Activated CD4-positive, alpha-beta T cell treated with anti-CD3 and anti-CD28 coated beads, Interleukin-2, amount 10 ng/mL, durations not matched to agents 7 days and 5 days (primary cell): Measurements from ENCODE around the gene IRAK2. TPM values are rescaled to one million over a fixed set of nuclear protein-coding genes. Genes with fewer than 3 reads are reported as not detected.

ENCODE experiments used
- CTCF ChIA-PET: fragments of 350-600 bp; sonication (Branson Sonifier 250); formaldehyde crosslinking; loops from one replicate; lab custom pipeline; 2021; ENCODE audit warnings: antibody characterized with exemption; lab: Charles Lee
- POLR2A ChIA-PET: fragments of 350-600 bp; sonication (Branson Sonifier 250); formaldehyde crosslinking; loops from one replicate; lab custom pipeline; 2021; ENCODE audit warnings: antibody characterized with exemption; lab: Charles Lee
- DNase-seq: peaks from one replicate; pipeline ENCODE4 v3.0.0-alpha.2; 2020
- H3K27ac Mint-ChIP-seq: one replicate; pipeline ENCODE4 v1.8.0; 2021; ENCODE audit warnings: mild to moderate bottlenecking, moderate library complexity, mixed read lengths
- H3K27me3 Mint-ChIP-seq: one replicate; pipeline ENCODE4 v1.8.0; 2021; ENCODE audit warnings: mixed read lengths
- H3K36me3 Mint-ChIP-seq: one replicate; pipeline ENCODE4 v1.8.0; 2021; ENCODE audit warnings: low read depth, mixed read lengths
- H3K4me1 Mint-ChIP-seq: one replicate; pipeline ENCODE4 v1.8.0; 2021; ENCODE audit warnings: mixed read lengths
- H3K4me3 Mint-ChIP-seq: one replicate; pipeline ENCODE4 v1.8.0; 2021; ENCODE audit warnings: mild to moderate bottlenecking, moderate library complexity, mixed read lengths
- H3K9me3 Mint-ChIP-seq: one replicate; pipeline ENCODE4 v1.8.0; 2021; ENCODE audit warnings: mixed read lengths
- total RNA-seq, 2 experiments: library from RNA; stranded (reverse); gene quantifications; one replicate each; pipeline ENCODE4 v1.2.3, GENCODE V29; 2021

Gene IRAK2
- total RNA-seq, 2 experiments from 2014 or later = 1.6 to 1.9 TPM

DNA sequence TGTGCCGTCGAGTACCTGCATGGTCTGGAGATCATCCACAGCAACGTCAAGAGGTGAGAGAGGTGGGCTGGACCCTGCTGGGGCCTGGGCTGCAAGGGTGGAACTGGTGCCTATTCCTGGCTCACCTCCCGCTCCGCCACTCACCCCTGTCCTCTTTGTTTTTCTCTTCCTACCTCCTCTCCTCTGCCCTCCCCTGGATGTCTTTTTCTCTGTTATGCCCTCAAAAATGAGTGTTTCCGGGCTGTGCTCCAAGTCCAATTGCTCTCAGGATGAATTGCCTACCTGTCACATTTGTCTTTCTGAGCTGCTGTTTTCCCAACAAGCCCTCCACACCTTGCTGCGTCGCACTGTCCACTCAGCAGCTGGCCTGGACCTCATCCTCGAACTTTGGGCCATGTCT is 55.0 kb downstream of the IRAK2 start:
- Mint-ChIP-seq H3K4me3 (no peak overlapping the region), H3K27me3 (no peaks in the 10 kb centered on the region), H3K27ac (no peak overlapping the region)

DNA sequence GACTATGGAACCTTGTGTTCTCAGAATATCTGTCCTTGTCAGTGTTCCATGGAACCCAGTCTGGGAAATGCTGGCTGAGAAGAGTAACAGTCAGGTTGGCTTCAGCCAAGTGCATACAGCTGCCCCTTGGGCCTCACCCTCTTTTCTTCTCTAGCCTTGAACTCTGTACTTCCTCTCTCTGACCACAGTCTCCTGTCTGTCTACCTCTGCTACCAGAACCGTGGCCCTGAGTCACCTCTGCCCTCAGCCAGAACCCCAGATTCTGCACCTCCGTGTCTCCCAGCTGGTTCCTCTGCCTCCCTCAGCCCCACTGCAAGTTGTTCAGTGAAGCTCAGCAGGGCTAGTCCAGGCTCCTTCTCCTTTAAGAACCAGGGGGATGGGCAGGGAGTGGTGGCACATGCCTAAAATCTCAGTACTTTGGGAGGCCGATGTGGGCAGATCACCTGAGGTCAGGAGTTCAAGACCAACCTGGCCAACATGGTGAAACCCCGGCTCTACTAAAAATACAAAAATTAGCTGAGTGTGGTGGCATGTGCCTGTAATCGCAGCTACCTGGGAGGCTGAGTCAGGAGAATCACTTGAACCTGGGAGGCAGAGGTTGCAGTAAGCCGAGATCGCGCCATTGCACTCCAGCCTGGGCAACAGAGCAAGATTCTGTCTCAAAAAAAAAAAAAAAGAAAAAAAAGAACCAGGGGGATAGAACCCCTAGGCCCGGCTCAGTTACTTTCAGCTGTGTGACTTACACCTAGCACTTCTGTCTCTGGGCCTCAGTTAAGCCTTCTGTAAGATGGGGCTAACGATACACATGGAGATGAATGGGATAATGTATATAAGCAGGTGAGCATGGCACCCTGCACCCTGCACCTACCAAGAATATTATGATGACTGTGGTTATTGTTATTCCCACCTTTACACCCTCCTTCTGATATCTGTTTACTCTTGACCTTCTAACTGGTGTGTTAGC is 59.2 kb downstream of the IRAK2 start:
- Mint-ChIP-seq H3K36me3 (peaks cover 25% of the 10 kb centered on the region), H3K4me3 (peak overlapping the region; percentile 21), H3K27ac (peak overlapping the region; percentile 78), H3K4me1 (peaks cover 79% of the 10 kb centered on the region), H3K9me3 (no peaks in the 10 kb centered on the region), H3K27me3 (no peaks in the 10 kb centered on the region)
- ChIA-PET POLR2A (interaction anchor here (1.0 to 1.3 kb wide), 2 partner anchors 32 to 66 kb away, joined by 3 to 4 read pairs; no protein-coding TSS in a partner anchor), CTCF (interaction anchor here (0.6 to 2.9 kb wide), 17 partner anchors 9 to 282 kb away, joined by 3 to 10 read pairs (median 4); partner anchors contain the start of genes TATDN2 and VHL)
- DNase-seq = peak; percentile 63

More for the DNA sequence above, 55.0 kb downstream of the IRAK2 start:
- peaks cover 4% of the 10 kb centered on the region for H3K9me3 Mint-ChIP-seq
- no peak for DNase-seq
- CTCF ChIA-PET = interaction anchor here (1.2 to 1.7 kb wide), 4 partner anchors 25 to 72 kb away, joined by 3 to 6 read pairs (median 4); no protein-coding TSS in a partner anchor
- peaks cover 38% of the 10 kb centered on the region for H3K36me3 Mint-ChIP-seq
- POLR2A ChIA-PET = interaction anchor here (0.6 kb wide), 1 partner anchor 8 kb away, joined by 3 read pairs; no protein-coding TSS in a partner anchor
- peaks cover 51% of the 10 kb centered on the region for H3K4me1 Mint-ChIP-seq

DNA sequence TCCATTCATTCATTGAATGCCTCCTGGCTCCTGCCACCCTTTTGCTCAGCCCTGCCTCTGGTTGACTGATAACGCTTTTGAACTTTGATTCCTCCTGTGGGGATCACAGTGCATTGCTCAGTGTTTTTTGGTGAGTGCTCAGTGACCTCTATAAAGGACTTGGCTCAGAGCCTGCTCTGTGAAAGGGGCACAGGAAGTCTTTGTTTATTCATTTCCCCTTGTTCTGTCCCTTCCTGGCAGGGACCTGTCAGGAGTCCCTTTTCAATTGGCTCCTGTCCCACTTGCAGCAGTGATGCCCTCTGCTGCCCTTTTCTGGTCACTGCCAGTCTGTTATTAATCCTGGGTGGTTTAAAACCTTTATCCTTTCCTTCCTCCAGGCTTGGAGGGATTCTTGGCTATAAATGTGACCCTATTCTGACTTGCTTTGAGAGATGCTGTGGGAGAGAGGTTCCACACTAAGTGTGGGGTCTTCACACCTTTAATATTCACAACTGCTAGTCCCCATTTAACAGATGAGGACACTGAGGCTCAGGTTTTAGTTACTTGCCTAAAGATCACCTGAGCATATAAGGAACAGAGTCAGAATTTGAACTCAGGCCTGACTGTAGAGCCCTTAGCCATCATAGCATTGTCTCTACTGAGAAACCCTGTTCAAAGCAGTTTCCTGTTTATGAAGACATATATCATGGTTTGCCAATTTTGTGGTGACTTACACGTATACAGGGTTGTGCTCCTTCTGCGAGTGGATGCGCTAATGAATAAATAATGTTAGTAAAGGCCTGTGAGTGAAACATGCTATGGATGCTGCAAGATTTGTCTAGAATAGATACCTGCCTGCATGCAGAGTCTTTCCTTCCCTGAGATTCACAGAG is 60.3 kb downstream of the IRAK2 start:
- H3K36me3 Mint-ChIP-seq = peaks cover 22% of the 10 kb centered on the region
- POLR2A ChIA-PET = no interaction called here
- peak overlapping the region; percentile 81 for H3K27ac Mint-ChIP-seq
- H3K27me3 Mint-ChIP-seq = no peaks in the 10 kb centered on the region
- CTCF ChIA-PET = interaction anchor here (2.3 kb wide), 1 partner anchor 9 kb away, joined by 9 read pairs; no protein-coding TSS in a partner anchor
- H3K9me3 Mint-ChIP-seq = no peaks in the 10 kb centered on the region
- peaks cover 78% of the 10 kb centered on the region for H3K4me1 Mint-ChIP-seq
- no peak overlapping the region for H3K4me3 Mint-ChIP-seq
- DNase-seq = peak; percentile 71

DNA sequence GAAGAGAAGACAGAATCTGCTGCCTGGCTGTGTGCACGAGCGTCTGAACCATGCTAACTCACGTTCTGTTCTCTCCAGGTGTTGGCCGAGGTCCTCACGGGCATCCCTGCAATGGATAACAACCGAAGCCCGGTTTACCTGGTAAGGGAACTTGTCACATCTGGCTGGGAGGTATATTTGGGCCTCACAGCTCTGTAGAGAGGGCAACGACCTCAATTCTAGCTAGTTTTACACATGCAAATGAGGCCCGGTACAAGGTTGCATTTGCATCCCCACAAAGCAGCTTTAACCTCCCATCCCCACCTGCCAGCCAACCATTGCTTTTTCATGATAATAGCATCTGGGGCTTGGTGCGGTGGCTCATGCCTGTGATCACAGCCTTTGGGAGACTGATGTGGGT is 61.6 kb downstream of the IRAK2 start:
- no peak for DNase-seq
- Mint-ChIP-seq H3K27ac (no peak overlapping the region), H3K36me3 (peaks cover 16% of the 10 kb centered on the region), H3K4me3 (no peak overlapping the region), H3K27me3 (no peaks in the 10 kb centered on the region), H3K9me3 (no peaks in the 10 kb centered on the region), H3K4me1 (peaks cover 68% of the 10 kb centered on the region)
- ChIA-PET POLR2A (no interaction called here), CTCF (interaction anchor here (1.4 kb wide), 1 partner anchor 42 kb away, joined by 3 read pairs; no protein-coding TSS in a partner anchor)

DNA sequence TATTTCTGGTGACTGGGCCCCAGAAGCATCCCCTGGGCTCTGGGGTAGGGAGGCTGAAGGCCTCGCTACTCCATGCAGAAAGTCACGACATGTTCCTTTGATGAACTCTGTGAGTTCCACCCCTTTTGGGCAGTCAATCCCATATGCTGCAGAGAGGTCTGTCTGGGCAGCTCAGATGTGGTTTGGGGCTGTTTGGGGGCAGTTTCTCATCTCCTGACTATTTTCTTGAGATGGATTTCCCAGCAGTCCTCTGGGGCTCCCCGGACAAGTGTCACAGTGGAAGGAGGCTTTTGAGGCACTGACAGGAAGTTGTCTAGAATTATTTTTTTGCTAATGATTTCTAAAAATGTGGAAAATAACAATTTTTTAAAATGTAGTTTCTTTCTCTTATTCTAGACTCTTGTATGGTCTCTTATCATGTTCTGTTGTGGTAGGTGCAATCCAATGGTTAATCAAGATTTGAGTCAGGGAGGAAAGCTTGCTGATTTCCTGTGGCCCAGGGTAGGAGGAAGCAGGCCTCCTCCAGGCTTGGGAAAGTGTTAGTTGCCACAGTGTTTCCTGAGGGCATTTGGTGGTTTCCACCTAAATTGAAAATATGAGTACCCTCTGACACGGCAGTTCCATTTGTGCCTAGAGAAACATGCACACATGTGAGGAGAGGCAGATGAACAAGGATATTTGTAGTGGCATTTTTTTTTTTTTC is 63.7 kb downstream of the IRAK2 start:
- Mint-ChIP-seq H3K4me1 (peaks cover 54% of the 10 kb centered on the region), H3K27ac (peak overlapping the region; percentile 80), H3K4me3 (peak overlapping the region; percentile 18), H3K27me3 (no peaks in the 10 kb centered on the region), H3K9me3 (no peaks in the 10 kb centered on the region), H3K36me3 (peaks cover 8% of the 10 kb centered on the region)
- ChIA-PET POLR2A (no interaction called here), CTCF (interaction anchor here (0.9 to 1.0 kb wide), 2 partner anchors 36 to 38 kb away, joined by 3 read pairs; no protein-coding TSS in a partner anchor)
- peak; percentile 35 for DNase-seq

DNA sequence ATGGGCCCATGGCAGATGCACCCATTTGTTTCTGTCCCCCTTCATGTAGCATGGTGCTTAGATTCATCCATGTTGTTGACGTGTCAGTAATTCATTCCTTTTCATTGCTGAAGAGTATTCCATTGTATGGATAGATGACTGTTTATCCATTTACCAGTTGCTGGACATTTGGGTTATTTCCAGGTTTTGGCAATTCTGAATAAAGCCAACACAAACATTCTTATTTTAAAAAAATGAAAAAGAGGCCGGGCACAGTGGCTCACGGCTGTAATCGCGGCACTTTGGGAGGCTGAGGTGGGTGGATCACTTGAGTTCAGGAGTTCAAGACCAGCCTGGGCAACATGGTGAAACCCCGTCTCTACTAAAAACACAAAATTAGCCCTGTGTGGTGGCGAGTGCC is 64.9 kb downstream of the IRAK2 start:
- no peak overlapping the region for H3K27ac Mint-ChIP-seq
- CTCF ChIA-PET = interaction anchor here (0.5 to 0.9 kb wide), 3 partner anchors 8 to 1198 kb away, joined by 3 read pairs; no protein-coding TSS in a partner anchor

DNA sequence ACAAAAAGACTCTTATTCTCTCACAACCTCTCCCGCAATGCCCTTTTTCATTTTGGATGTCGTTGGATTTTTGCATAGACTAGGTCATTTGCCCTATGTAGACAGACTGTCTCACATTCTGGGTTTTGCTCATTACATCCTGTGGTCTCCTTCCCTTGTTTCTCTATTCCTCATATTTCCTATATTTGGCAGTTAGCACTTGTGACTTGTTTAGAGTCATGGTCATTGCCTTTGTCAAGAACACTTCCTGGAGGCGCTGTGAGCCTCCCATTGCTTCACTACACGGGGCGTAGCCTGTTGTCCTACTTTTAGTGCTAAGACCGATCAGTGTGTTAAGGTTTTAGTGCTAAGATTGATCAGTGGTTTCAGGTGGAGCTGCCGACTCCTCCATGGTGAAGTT is 67.4 kb downstream of the IRAK2 start:
- Mint-ChIP-seq H3K4me1 (peaks cover 32% of the 10 kb centered on the region), H3K4me3 (no peak overlapping the region), H3K27me3 (no peaks in the 10 kb centered on the region), H3K36me3 (peaks cover 11% of the 10 kb centered on the region), H3K27ac (peak overlapping the region; percentile 6), H3K9me3 (peaks cover 6% of the 10 kb centered on the region)
- POLR2A ChIA-PET = no interaction called here
- CTCF ChIA-PET = no interaction called here
- DNase-seq = no peak

More for the DNA sequence above, 64.9 kb downstream of the IRAK2 start:
- H3K27me3 Mint-ChIP-seq = no peaks in the 10 kb centered on the region
- no peak overlapping the region for H3K4me3 Mint-ChIP-seq
- POLR2A ChIA-PET = no interaction called here
- H3K4me1 Mint-ChIP-seq = peaks cover 43% of the 10 kb centered on the region
- H3K36me3 Mint-ChIP-seq = peaks cover 3% of the 10 kb centered on the region
- DNase-seq = no peak
- H3K9me3 Mint-ChIP-seq = no peaks in the 10 kb centered on the region

DNA sequence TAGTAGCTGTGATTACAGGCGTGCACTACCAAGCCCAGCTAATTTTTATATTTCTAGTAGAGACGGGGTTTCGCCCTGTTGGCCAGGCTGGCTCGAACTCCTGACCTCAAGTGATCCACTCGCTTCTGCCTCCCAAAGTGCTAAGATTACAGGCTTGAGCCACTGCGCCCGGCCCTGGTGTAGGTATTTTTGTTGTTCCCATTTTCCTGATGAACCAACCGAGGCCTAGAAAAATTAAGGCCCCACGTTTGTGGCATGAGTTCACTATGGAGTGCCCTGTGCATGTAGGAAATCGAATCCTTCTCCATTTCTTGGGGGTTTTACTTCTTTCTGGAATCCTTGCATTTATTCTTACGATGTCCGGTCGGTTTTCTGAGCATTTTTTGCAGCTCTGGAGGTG is 69.3 kb downstream of the IRAK2 start:
- ChIA-PET CTCF (interaction anchor here (1.6 kb wide), 1 partner anchor 10 kb away, joined by 9 read pairs; no protein-coding TSS in a partner anchor), POLR2A (no interaction called here)
- H3K36me3 Mint-ChIP-seq = peaks cover 24% of the 10 kb centered on the region
- peaks cover 13% of the 10 kb centered on the region for H3K9me3 Mint-ChIP-seq
- peaks cover 32% of the 10 kb centered on the region for H3K4me1 Mint-ChIP-seq
- H3K27me3 Mint-ChIP-seq = no peaks in the 10 kb centered on the region
- DNase-seq = no peak
- H3K27ac Mint-ChIP-seq = no peak overlapping the region
- no peak overlapping the region for H3K4me3 Mint-ChIP-seq

DNA sequence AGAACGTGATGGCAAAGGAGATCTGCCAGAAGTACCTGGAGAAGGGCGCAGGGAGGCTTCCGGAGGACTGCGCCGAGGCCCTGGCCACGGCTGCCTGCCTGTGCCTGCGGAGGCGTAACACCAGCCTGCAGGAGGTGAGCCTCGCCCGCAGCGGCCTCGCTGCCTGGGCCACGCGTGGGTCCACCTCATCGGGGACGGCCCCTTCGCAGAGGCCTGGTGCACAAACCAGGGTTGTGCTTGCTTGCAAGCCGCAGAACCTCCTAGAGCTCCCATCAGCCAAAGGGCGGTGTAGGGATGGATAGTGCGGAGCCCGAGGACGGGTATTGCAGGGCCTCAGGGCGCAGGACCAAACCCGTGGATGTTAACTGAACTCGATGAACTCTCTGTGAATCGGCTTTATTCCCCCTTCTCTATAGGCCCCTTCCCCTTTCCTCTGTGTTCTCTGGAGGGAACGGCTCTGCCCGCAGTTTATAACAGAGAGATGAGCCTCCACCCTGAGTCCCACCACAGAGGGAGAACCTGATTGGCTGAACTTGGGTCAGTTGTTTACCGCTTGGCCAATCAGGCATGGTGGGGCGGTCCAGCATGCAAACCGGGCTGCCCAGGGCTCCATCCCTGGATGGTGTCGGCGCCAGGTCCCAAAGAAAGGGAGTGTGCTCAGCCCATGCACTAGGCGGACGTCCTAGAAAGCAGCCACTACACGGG is 70.0 kb downstream of the IRAK2 start:
- CTCF ChIA-PET = interaction anchor here (0.6 to 1.6 kb wide), 2 partner anchors 11 to 37 kb away, joined by 3 to 9 read pairs; no protein-coding TSS in a partner anchor

DNA sequence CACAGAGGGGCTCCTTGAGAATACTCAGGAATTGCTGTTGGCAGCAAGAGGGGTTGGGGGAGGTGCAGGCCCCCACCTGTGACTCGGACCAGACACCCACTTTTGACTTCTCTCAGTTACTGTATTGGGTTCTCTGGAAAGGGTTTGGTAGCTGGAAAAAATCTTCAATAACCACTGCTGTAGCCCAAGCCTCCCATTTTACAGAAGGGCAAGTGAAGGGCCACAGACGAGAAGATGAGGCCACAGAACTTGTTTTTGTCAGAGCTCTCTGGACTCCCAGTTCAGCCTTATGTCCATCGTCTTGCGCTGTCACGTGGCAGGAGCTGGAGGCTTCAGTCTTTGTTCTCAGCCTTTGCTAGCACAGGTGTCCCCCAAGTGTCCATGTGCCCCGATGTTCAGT is 70.8 kb downstream of the IRAK2 start:
- H3K36me3 Mint-ChIP-seq = peaks cover 28% of the 10 kb centered on the region
- CTCF ChIA-PET = interaction anchor here (0.6 to 1.1 kb wide), 2 partner anchors 23 to 36 kb away, joined by 3 to 4 read pairs; no protein-coding TSS in a partner anchor

More for the DNA sequence above, 70.0 kb downstream of the IRAK2 start:
- no peak overlapping the region for H3K4me3 Mint-ChIP-seq
- H3K4me1 Mint-ChIP-seq = peaks cover 32% of the 10 kb centered on the region
- DNase-seq = no peak
- H3K9me3 Mint-ChIP-seq = peaks cover 13% of the 10 kb centered on the region
- H3K27me3 Mint-ChIP-seq = no peaks in the 10 kb centered on the region
- H3K36me3 Mint-ChIP-seq = peaks cover 27% of the 10 kb centered on the region
- POLR2A ChIA-PET = no interaction called here
- H3K27ac Mint-ChIP-seq = no peak overlapping the region

More for the DNA sequence above, 70.8 kb downstream of the IRAK2 start:
- POLR2A ChIA-PET = no interaction called here
- no peak overlapping the region for H3K4me3 Mint-ChIP-seq
- peaks cover 13% of the 10 kb centered on the region for H3K9me3 Mint-ChIP-seq
- no peaks in the 10 kb centered on the region for H3K27me3 Mint-ChIP-seq
- DNase-seq = no peak
- peaks cover 35% of the 10 kb centered on the region for H3K4me1 Mint-ChIP-seq
- H3K27ac Mint-ChIP-seq = no peak overlapping the region
